NCI-H2171 (cell line): ENCODE results near the gene LRIG2.

Experiments
- DNase-seq: peaks from one replicate; lab custom pipeline; 2025; lab: John Stamatoyannopoulos, UW

The LRIG2 gene

DNA sequence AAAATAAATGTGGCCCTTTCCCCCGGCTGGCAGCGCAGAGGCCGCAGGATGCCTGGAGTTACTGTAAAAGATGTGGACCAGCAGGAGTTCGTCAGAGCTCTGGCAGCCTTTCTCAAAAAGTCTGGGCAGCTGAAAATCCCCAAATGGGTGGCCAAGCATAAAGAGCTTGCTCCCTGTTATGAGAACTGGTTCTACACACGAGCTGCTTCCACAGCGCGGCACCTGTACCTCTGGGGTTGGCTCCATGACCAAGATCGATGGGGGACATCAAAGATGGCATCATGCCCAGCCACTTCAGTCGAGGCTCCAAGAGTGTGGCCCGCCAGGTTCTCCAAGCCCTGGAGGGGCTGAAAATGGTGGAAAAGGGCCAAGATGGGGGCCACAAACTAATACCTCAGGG, 95.9 kb downstream of the LRIG2 start:
- no peak for DNase-seq

- DNase-seq = no peak
These were observed 96.6 kb downstream of the LRIG2 start for GRCh38 chr1:113169591-113169990.

DNA sequence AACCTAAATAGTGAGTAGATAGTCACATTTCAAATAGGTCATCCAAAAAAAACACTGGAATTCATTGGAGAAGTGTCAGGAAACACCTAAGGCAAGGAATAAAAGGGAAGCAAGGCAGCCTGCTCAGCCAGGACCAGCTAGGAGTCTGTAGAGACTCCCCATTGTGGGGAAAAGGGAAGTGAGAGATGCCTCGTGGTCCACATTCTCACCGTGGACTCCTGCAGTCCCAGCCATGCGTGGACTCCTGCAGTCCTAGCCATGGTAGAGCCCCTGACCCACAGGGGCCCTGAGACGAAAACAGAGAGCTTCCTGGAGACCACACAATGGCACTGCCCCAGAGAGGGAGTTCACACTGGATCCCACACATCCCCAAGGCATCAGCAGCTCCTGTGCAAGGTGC, 97.5 kb downstream of the LRIG2 start:
- DNase-seq = no peak

DNA sequence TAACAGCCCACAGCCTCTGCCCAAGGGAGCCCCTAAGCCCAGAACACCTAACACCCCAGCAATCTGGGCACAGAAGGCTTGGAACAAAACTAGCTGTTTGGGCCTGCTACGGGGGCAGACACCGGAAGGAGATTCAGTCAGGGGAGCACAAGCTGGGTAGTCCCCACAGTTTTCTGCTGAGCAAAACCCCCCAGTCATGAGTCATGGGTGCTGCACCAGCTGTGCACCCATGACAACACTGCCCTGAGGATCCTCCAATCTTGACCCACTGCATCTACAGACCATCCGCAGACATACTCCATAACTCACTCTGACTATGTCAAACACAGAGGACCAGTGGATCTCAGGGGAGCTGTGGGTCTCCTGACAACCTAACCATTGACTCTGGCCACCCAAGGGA, 105.1 kb downstream of the LRIG2 start:
- no peak for DNase-seq

DNA sequence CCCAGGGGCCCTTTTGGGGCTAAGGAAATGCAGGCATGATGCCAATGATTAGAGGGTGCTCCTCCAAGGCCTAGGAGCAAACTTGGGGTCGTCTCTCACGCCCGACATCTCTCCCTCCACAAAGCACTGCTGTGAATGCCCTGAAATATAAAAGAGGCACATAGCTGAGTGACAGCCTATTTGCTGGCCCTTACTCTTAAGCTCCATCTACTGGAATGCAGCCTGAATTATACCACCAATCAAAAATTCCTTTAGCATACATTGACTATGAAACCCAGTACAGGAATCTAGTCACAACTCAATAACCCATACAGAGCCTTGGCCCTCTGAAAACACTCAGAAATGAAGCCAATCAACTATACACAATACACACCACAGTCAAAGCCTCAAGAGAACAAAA, 105.5 kb downstream of the LRIG2 start:
- DNase-seq = no peak
